Neural progenitor cell (in vitro differentiated cells): Measurements from ENCODE around the gene JAG2.

Experiments used
- CTCF ChIP-seq: fragments of 200-600 bp; sonication (generic); IDR thresholded peaks from 2 replicates; pipeline ENCODE4 v1.5.1; 2017; ENCODE audit warnings: antibody characterized with exemption, mild to moderate bottlenecking
- EZH2phosphoT487 ChIP-seq: fragments of 200-600 bp; sonication (generic); IDR thresholded peaks from 2 replicates; pipeline ENCODE4 v1.6.1; 2017; ENCODE audit warnings: antibody characterized with exemption

- no peak for TF ChIP-seq CTCF
- TF ChIP-seq EZH2phosphoT487, result no peak
These were observed 26.9 kb downstream of the JAG2 start for GRCh38 chr14:105141486-105142281.
